ENCODE results near the gene LHX4.

GRCh38 chr1:180198196-180198595 lies 31.9 kb upstream of the LHX4 start:
- TF ChIP-seq POLR2A (IDR thresholded peaks at IDR 0.05; ENCODE audit: low read depth, low read length) (no peak), CTCF (conservative IDR thresholded peaks at IDR 0.05; ENCODE audit: low read depth, low read length) (no peak), MAFK (IDR thresholded peaks at IDR 0.05; ENCODE audit: low read depth, low read length) (no peak), CEBPB (IDR thresholded peaks at IDR 0.05; ENCODE audit: low read depth, low read length) (no peak), USF2 (IDR thresholded peaks at IDR 0.05; ENCODE audit: low read depth, low read length) (no peak)

All from IMR-90 (cell line).